ENCODE data around the gene ZNF341.
A peak's percentile ranks its signal among the peaks of the same experiment; 100 is the strongest.

The ZNF341 gene

DNA sequence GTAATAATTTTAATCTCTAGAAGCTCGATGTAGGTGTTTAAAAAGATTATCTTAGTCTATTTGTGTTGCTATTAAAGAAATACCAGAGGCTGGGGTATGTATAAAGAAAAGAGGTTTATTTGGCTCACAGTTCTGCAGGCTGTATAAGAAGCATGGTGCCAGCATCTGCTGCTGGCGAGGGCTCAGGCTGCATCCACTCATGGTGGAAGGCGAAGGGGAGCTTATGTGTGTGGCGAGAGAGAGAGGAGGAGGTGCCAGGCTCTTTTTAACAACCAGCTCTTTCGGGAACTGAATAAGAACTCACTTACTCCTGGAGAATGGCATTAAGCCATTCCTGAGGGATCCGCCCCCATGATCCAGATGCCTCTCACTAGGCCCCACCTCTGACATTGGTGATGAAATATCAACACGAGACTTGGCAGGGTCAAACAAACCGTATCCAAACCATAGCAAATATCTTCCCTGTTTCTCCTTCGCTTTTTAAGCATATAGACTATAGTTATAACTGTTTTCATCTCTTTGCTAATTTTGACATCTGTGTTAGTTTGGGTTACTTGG is 103.9 kb downstream of the ZNF341 start:
- in situ Hi-C loops (cut with MboI; ENCODE audit: low sequenced_read_pairs, unreplicated experiment): no loop called here
- DNase-seq (ENCODE audit: low spot score): no peak
- TF ChIP-seq, protein P1, sequence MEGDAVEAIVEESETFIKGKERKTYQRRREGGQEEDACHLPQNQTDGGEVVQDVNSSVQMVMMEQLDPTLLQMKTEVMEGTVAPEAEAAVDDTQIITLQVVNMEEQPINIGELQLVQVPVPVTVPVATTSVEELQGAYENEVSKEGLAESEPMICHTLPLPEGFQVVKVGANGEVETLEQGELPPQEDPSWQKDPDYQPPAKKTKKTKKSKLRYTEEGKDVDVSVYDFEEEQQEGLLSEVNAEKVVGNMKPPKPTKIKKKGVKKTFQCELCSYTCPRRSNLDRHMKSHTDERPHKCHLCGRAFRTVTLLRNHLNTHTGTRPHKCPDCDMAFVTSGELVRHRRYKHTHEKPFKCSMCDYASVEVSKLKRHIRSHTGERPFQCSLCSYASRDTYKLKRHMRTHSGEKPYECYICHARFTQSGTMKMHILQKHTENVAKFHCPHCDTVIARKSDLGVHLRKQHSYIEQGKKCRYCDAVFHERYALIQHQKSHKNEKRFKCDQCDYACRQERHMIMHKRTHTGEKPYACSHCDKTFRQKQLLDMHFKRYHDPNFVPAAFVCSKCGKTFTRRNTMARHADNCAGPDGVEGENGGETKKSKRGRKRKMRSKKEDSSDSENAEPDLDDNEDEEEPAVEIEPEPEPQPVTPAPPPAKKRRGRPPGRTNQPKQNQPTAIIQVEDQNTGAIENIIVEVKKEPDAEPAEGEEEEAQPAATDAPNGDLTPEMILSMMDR (IDR thresholded peaks at IDR 0.05; ENCODE audit: borderline replicate concordance, control extremely low read depth, extremely low read depth, insufficient read depth, missing control alignments): no peak

DNA sequence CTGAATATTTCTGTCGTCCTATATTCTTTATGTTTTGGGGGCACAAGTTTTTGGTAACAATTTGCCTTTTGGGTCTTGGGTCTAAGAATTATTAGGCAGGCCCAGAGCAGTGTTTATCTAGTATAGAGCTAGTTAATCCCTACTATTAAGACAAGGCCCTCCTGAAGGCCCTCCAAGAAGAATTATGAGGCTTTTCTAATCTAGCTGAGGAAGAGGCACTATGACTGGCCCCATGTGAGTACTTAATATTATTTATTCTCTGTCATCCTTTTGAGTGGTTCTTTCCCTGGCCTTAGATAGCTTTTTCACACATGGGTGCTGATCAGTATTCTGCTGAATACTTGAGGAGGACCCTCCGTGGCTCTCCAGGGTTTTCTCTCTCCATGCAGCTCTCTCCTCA is 104.5 kb downstream of the ZNF341 start:
- TF ChIP-seq, protein P1 (IDR thresholded peaks at IDR 0.05; ENCODE audit: borderline replicate concordance, control extremely low read depth, extremely low read depth, insufficient read depth, missing control alignments): no peak
- in situ Hi-C loops (cut with MboI; ENCODE audit: low sequenced_read_pairs, unreplicated experiment): no loop called here
- DNase-seq (ENCODE audit: low spot score): no peak

DNA sequence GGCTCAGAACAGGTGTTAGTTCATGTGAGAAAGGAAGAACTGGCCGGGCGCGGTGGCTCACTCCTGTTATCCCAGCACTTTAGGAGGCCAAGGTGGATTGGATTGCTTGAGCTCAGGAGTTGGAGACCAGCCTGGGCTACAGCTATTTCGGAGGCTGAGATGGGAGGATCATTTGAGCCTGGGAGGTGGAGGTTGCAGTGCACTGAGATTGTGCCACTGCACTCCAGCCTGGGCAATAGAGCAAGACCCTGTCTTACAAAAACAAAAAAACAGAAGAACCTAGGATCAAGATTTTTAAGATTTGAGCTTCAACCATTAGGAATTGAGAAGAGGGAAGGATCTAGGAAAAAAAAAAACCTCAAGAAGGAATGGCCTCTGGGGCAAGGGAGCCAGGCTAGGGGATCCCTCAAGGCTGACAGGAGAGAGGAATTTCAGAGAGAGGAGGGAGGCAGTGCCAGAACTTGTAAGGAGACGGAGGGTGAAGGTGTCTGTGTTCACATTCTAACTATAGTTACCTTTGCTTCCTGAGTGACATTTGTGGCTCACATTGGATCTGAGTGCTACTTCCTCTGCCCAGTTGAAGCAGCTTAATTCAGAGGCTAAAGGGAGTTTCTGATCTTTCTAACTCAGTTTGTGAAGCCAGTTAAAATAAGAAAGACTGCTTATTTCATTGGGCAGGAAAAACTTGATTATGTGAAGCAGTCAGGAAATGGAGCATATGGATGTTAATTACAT is 105.5 kb downstream of the ZNF341 start:
- TF ChIP-seq, protein P1 (IDR thresholded peaks at IDR 0.05; ENCODE audit: borderline replicate concordance, control extremely low read depth, extremely low read depth, insufficient read depth, missing control alignments): no peak
- in situ Hi-C loops (cut with MboI; ENCODE audit: low sequenced_read_pairs, unreplicated experiment): no loop called here
- DNase-seq (ENCODE audit: low spot score): peak; percentile 32

DNA sequence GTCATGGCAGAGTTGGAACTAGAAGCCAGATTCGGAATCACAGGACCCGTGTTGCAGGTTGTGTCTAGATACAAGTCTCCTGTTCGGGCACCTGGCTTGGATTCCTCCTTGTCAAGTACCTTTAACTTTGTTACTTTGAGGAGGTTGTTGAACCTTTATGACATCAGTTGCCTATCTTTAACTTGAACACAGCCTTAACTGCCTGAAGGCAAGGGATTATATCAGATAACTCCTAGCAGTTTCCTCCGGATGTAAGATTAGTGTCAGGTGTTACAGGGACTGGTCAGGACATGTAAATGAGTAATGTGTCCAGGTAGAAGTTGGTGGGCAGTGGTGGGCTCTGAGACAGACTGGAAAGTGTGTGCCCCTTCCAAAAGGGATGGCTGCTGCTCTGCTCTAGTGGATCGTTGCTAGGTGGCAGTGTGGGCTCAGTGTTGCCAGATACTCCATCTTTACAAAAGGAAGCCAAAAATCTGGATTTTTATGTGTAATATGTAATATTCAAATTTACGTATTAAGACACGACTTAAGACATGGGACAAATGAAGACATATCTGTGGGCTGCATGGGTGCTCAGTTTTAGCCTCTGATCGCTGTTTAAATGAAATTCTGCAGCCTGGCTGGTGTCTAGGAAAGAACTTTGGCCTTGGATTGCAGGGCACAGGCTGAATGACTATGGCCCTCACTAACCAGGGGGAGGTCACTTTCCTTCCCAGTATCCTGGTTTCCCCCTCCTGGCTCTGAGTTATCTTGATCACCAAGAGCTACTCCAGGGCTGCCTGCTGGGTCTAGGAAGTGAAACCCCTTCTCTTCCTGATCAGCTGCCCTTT is 106.5 kb downstream of the ZNF341 start:
- TF ChIP-seq, protein P1 (IDR thresholded peaks at IDR 0.05; ENCODE audit: borderline replicate concordance, control extremely low read depth, extremely low read depth, insufficient read depth, missing control alignments): no peak
- DNase-seq (ENCODE audit: low spot score): no peak
- in situ Hi-C loops (cut with MboI; ENCODE audit: low sequenced_read_pairs, unreplicated experiment): no loop called here

DNA sequence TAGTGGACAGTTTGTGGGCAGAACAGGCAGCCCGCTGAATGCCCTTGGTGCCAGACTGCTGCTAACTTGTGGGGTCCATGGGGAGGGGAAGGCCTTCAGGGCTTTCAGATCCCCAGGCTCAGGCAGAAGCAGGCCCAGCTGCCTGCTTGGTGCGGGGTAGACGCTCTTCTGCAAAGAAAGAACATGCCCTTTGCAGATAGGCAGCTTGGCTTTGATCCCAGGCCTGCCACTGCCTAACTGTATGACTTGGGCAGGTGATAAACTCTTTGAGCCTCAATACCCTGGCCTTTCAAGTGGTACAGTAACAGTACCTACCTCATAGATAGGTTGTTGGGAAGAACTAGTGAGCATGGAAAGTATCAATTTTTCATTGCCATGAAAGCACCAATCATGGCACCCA is 107.8 kb downstream of the ZNF341 start:
- in situ Hi-C loops (cut with MboI; ENCODE audit: low sequenced_read_pairs, unreplicated experiment): no loop called here
- TF ChIP-seq, protein P1 (IDR thresholded peaks at IDR 0.05; ENCODE audit: borderline replicate concordance, control extremely low read depth, extremely low read depth, insufficient read depth, missing control alignments): no peak
- DNase-seq (ENCODE audit: low spot score): no peak

DNA sequence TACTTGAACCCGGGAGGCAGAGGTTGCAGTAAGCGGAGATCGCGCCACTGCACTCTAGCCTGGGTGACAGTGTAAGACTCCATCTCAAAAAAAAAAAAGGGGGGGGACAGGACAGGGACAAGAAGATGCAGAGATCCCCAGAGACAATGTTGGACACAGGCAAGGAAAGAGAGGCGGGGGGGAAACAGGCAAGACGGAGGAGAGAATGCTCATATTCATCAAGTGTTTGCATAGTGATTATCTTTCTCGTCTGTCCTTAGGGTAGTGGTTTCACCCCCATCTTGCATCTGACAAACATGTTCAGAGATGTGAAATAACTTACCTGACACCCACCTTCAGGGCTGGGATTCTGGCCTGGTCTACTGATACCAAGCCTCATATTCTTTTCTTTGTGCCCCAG is 108.4 kb downstream of the ZNF341 start:
- TF ChIP-seq, protein P1 (IDR thresholded peaks at IDR 0.05; ENCODE audit: borderline replicate concordance, control extremely low read depth, extremely low read depth, insufficient read depth, missing control alignments): no peak
- no peak for DNase-seq (ENCODE audit: low spot score)
- in situ Hi-C loops (cut with MboI; ENCODE audit: low sequenced_read_pairs, unreplicated experiment): no loop called here
